Peyer's patch (tissue), 4 donors: ENCODE results near the gene FTO.

Source experiments
- POLR2A ChIP-seq, 2 donors: fragments of 450-650 bp; IDR thresholded peaks; one replicate each; pipeline ENCODE4 v1.5.1; 2017; ENCODE audit warnings: antibody characterized with exemption in 2 of 2, mild to moderate bottlenecking in 2 of 2, moderate library complexity in 2 of 2
- TF ChIP-seq, protein P1 (sequence below), 6 experiments: fragments of 450-650 bp in 4 of 6; fragments of 200-600 bp in 2 of 6; sonication (generic) in 1 of 6; IDR thresholded peaks; one replicate each; pipeline ENCODE4 v1.5.1; 2017 to 2019; ENCODE audit warnings: antibody characterized with exemption in 6 of 6, mild to moderate bottlenecking in 3 of 6, moderate library complexity in 1 of 6

DNA sequence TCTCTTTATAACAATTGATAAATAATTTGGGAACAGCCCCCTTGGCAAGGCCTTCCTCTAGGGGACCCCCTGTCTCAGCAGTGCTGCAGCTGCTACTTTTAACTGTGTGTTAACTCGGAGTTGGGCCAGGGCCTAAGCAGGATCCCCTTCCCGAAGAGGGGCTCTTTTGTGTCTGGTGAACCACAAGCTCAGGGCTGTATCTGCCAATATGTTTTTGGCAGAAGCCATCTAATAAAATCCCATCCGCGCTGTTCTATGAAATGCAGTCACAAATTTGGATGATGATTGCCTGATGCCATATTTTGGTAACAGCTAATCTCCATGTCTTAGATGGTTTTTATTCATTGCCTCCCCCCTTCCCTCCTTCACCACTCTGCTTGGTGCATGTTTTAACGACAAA lies 267.7 kb downstream of the FTO start:
- TF ChIP-seq, protein P1, sequence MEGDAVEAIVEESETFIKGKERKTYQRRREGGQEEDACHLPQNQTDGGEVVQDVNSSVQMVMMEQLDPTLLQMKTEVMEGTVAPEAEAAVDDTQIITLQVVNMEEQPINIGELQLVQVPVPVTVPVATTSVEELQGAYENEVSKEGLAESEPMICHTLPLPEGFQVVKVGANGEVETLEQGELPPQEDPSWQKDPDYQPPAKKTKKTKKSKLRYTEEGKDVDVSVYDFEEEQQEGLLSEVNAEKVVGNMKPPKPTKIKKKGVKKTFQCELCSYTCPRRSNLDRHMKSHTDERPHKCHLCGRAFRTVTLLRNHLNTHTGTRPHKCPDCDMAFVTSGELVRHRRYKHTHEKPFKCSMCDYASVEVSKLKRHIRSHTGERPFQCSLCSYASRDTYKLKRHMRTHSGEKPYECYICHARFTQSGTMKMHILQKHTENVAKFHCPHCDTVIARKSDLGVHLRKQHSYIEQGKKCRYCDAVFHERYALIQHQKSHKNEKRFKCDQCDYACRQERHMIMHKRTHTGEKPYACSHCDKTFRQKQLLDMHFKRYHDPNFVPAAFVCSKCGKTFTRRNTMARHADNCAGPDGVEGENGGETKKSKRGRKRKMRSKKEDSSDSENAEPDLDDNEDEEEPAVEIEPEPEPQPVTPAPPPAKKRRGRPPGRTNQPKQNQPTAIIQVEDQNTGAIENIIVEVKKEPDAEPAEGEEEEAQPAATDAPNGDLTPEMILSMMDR (IDR thresholded peaks at IDR 0.05), result no peak
- TF ChIP-seq POLR2A (IDR thresholded peaks at IDR 0.05), result no peak
